Measurements from ENCODE around the gene AKT3. TPM values are rescaled to one million over a fixed set of nuclear protein-coding genes. Genes with fewer than 3 reads are reported as not detected.

The AKT3 gene
- polyA plus RNA-seq, 1 donor (not counting 4 experiments of a cell fraction or from before 2014, with no cell fraction given): 2.9 TPM

DNA sequence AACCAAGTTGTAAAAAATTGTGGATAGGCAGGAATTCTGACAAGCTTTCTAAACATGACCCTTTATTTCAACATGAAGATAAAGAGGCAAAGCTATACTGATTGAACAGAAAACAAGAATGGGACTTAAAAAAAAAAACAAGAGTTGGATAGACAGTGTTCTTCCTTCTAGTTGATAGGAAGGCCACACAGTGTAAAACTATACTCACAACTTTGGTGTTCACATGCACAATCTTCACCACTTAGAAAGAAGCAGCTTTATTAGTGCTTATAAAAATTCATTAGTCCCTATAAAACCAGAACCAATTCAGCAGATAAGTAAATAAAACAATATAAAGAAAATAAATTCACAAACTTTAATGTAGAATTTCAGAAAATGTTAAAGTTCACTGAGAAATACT, 101.8 kb downstream of the AKT3 start:
- FAIRE-seq: no peak
- Histone ChIP-seq H3K9ac (ENCODE audit: control insufficient read depth, extremely low read depth, insufficient read depth, low read length) (no peak overlapping the region), H3K27ac (ENCODE audit: control insufficient read depth, insufficient read depth, low read length) (no peak overlapping the region), H3K79me2 (ENCODE audit: control insufficient read depth, insufficient read depth, low read length) (no peaks in the 10 kb centered on the region), H3K36me3 (ENCODE audit: control insufficient read depth in 2 of 2, extremely low read depth in 1 of 2, insufficient read depth in 2 of 2, low read length in 2 of 2) (no peaks in the 10 kb centered on the region), H4K20me1 (ENCODE audit: control insufficient read depth, extremely low read depth, insufficient read depth, low read length) (no peaks in the 10 kb centered on the region), H3K9me3 (ENCODE audit: control insufficient read depth, low read depth, low read length) (no peaks in the 10 kb centered on the region), H3K9me1 (ENCODE audit: control insufficient read depth, extremely low read depth, insufficient read depth, low read length) (no peaks in the 10 kb centered on the region), H3K4me1 (ENCODE audit: control insufficient read depth, extremely low read depth, insufficient read depth, low read length) (no peaks in the 10 kb centered on the region), H3K27me3 (ENCODE audit: control insufficient read depth, extremely low read depth, insufficient read depth, low read length) (no peaks in the 10 kb centered on the region), H3K4me3 (ENCODE audit: control insufficient read depth in 2 of 3, extremely low read depth in 1 of 3, insufficient read depth in 2 of 3, low read depth in 1 of 3, low read length in 3 of 3) (no peak overlapping the region), H2AFZ (ENCODE audit: control insufficient read depth, low read length) (no peak overlapping the region), H3K4me2 (ENCODE audit: control insufficient read depth, extremely low read depth, insufficient read depth, low read depth, low read length) (no peak overlapping the region)
- dilution Hi-C loops (cut with MboI; ENCODE audit: extremely low pct_ligation_motif_present, low sequenced_read_pairs): no loop called here
- DNase-seq (ENCODE audit: low read depth, low spot score): no peak
- TF ChIP-seq EZH2 (IDR thresholded peaks at IDR 0.05; ENCODE audit: low read length): no peak
- no peak for TF ChIP-seq CTCF (optimal IDR thresholded peaks at IDR 0.05 in 1 of 3, IDR thresholded peaks at IDR 0.05 in 1 of 3, conservative IDR thresholded peaks at IDR 0.05 in 1 of 3; ENCODE audit: extremely low read depth in 1 of 3, insufficient read depth in 2 of 3, low read length in 3 of 3)

DNA sequence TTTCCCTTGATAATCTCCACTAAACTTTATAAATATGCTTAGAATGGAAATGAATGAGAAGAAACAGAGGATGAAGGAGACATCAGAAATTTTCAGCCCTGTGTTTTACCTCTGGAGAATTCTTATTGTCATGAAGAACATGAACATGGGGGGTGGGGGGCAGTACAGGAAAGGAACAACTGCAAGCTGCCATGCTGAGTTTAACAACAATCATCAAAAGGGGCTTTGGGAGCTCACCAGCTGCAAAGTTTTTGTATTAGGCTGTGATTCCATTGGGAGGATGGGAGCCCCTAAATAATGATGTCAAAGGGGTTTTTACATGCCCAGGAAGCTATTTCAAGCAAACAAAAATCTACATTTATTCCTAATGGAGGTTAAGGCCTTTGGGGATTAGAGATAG, 103.3 kb downstream of the AKT3 start:
- no peak overlapping the region for H3K9ac ChIP-seq (ENCODE audit: control insufficient read depth, extremely low read depth, insufficient read depth, low read length)
- no peak overlapping the region for H3K27ac ChIP-seq (ENCODE audit: control insufficient read depth, insufficient read depth, low read length)
- H3K4me2 ChIP-seq (ENCODE audit: control insufficient read depth, extremely low read depth, insufficient read depth, low read depth, low read length): no peak overlapping the region
- H3K27me3 ChIP-seq (ENCODE audit: control insufficient read depth, extremely low read depth, insufficient read depth, low read length): no peaks in the 10 kb centered on the region
- no peaks in the 10 kb centered on the region for H3K36me3 ChIP-seq (ENCODE audit: control insufficient read depth in 2 of 2, extremely low read depth in 1 of 2, insufficient read depth in 2 of 2, low read length in 2 of 2)
- FAIRE-seq (no peak), DNase-seq (ENCODE audit: low read depth, low spot score) (no peak)
- H3K4me3 ChIP-seq (ENCODE audit: control insufficient read depth in 2 of 3, extremely low read depth in 1 of 3, insufficient read depth in 2 of 3, low read depth in 1 of 3, low read length in 3 of 3): no peak overlapping the region
- no peaks in the 10 kb centered on the region for H3K4me1 ChIP-seq (ENCODE audit: control insufficient read depth, extremely low read depth, insufficient read depth, low read length)
- H2AFZ ChIP-seq (ENCODE audit: control insufficient read depth, low read length): no peak overlapping the region
- dilution Hi-C loops (cut with MboI; ENCODE audit: extremely low pct_ligation_motif_present, low sequenced_read_pairs): no loop called here
- no peaks in the 10 kb centered on the region for H4K20me1 ChIP-seq (ENCODE audit: control insufficient read depth, extremely low read depth, insufficient read depth, low read length)
- no peaks in the 10 kb centered on the region for H3K9me1 ChIP-seq (ENCODE audit: control insufficient read depth, extremely low read depth, insufficient read depth, low read length)
- TF ChIP-seq EZH2 (IDR thresholded peaks at IDR 0.05; ENCODE audit: low read length): no peak
- TF ChIP-seq CTCF (optimal IDR thresholded peaks at IDR 0.05 in 1 of 3, IDR thresholded peaks at IDR 0.05 in 1 of 3, conservative IDR thresholded peaks at IDR 0.05 in 1 of 3; ENCODE audit: extremely low read depth in 1 of 3, insufficient read depth in 2 of 3, low read length in 3 of 3): no peak
- no peaks in the 10 kb centered on the region for H3K9me3 ChIP-seq (ENCODE audit: control insufficient read depth, low read depth, low read length)
- no peaks in the 10 kb centered on the region for H3K79me2 ChIP-seq (ENCODE audit: control insufficient read depth, insufficient read depth, low read length)
